ENCODE results near the gene CTDP1.

CTDP1 gene

GRCh38 chr18:79779700-79780190 lies 100.1 kb downstream of the CTDP1 start:
- TF ChIP-seq CREB5 (CRISPR knock-in tag; IDR thresholded peaks at IDR 0.05; ENCODE audit: low read depth) (no peak), PATZ1 (CRISPR knock-in tag; IDR thresholded peaks at IDR 0.05; ENCODE audit: borderline replicate concordance) (no peak), CSRNP3 (CRISPR knock-in tag; IDR thresholded peaks at IDR 0.05) (no peak), ZNF565 (CRISPR knock-in tag; conservative IDR thresholded peaks at IDR 0.05; ENCODE audit: low read depth) (no peak), BACH2 (CRISPR knock-in tag; IDR thresholded peaks at IDR 0.05; ENCODE audit: borderline replicate concordance) (no peak), CSDC2 (CRISPR knock-in tag; IDR thresholded peaks at IDR 0.05) (no peak)
- ATAC-seq, result no peak

DNA sequence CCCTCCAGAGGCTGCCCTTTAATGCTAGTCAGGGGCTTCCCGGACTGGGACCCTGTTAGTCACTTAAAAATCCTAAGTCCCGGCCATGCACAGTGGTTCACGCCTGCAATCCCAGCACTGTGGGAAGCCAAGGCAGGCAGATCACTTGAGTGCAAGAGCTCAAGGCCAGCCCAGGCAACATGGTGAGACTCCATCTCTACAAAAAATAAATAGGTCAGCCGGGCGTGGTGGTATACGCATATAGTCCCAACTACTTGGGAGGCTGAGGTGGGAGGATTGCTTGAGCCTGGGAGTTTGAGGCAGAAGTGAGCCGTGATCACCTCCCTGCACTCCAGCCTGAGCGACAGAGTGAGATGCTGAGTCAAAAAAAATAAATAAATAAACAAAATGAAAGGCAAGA lies 100.9 kb downstream of the CTDP1 start:
- no peak for TF ChIP-seq ZFP3 (CRISPR knock-in tag; IDR thresholded peaks at IDR 0.05)
- no peak for TF ChIP-seq BACH2 (CRISPR knock-in tag; IDR thresholded peaks at IDR 0.05; ENCODE audit: borderline replicate concordance)
- no peak for TF ChIP-seq TCF4 (CRISPR knock-in tag; IDR thresholded peaks at IDR 0.05; ENCODE audit: borderline replicate concordance)
- no peak for TF ChIP-seq ARNTL (CRISPR knock-in tag; IDR thresholded peaks at IDR 0.05; ENCODE audit: borderline replicate concordance, low read depth)
- no peak for TF ChIP-seq ZNF565 (CRISPR knock-in tag; conservative IDR thresholded peaks at IDR 0.05; ENCODE audit: low read depth)
- TF ChIP-seq ZNF8 (CRISPR knock-in tag; IDR thresholded peaks at IDR 0.05), result no peak
- TF ChIP-seq TOX (CRISPR knock-in tag; IDR thresholded peaks at IDR 0.05; ENCODE audit: borderline replicate concordance), result no peak
- TF ChIP-seq ISL1 (CRISPR knock-in tag; IDR thresholded peaks at IDR 0.05), result no peak
- ATAC-seq, result no peak

GRCh38 chr18:79781331-79781941 lies 101.8 kb downstream of the CTDP1 start:
- ATAC-seq, result no peak
- TF ChIP-seq CREB5 (CRISPR knock-in tag; IDR thresholded peaks at IDR 0.05; ENCODE audit: low read depth) (no peak), ESRRG (CRISPR knock-in tag; IDR thresholded peaks at IDR 0.05) (no peak), OSR1 (CRISPR knock-in tag; IDR thresholded peaks at IDR 0.05) (no peak), ZC3H10 (CRISPR knock-in tag; IDR thresholded peaks at IDR 0.05) (no peak), BACH2 (CRISPR knock-in tag; IDR thresholded peaks at IDR 0.05; ENCODE audit: borderline replicate concordance) (no peak), ZNF70 (CRISPR knock-in tag; IDR thresholded peaks at IDR 0.05) (no peak), ZNF565 (CRISPR knock-in tag; conservative IDR thresholded peaks at IDR 0.05; ENCODE audit: low read depth) (no peak), TOX (CRISPR knock-in tag; IDR thresholded peaks at IDR 0.05; ENCODE audit: borderline replicate concordance) (no peak), SNAI2 (CRISPR knock-in tag; IDR thresholded peaks at IDR 0.05) (no peak), CSDC2 (CRISPR knock-in tag; IDR thresholded peaks at IDR 0.05) (no peak)

GRCh38 chr18:79782566-79783308 lies 103.1 kb downstream of the CTDP1 start:
- ATAC-seq, result no peak
- no peak for TF ChIP-seq CSRNP3 (CRISPR knock-in tag; IDR thresholded peaks at IDR 0.05)
- TF ChIP-seq TOX (CRISPR knock-in tag; IDR thresholded peaks at IDR 0.05; ENCODE audit: borderline replicate concordance), result no peak
- no peak for TF ChIP-seq ZNF70 (CRISPR knock-in tag; IDR thresholded peaks at IDR 0.05)
- no peak for TF ChIP-seq CSDC2 (CRISPR knock-in tag; IDR thresholded peaks at IDR 0.05)
- TF ChIP-seq RARB (CRISPR knock-in tag; IDR thresholded peaks at IDR 0.05), result no peak
- no peak for TF ChIP-seq ARNTL (CRISPR knock-in tag; IDR thresholded peaks at IDR 0.05; ENCODE audit: borderline replicate concordance, low read depth)
